Heart left ventricle (tissue), 16 donors: ENCODE measurements around the gene C4BPA. TPM values are rescaled to one million over a fixed set of nuclear protein-coding genes. Genes with fewer than 3 reads are reported as not detected.

ENCODE experiments used
- ATAC-seq, 4 donors: fragments of 200-7000 bp; cut with Tn5 transposase; one replicate each; pipeline ENCODE4 v1.9.1; 2020 to 2022; ENCODE audit warnings: moderate library complexity in 4 of 4, mild to moderate bottlenecking in 3 of 4, moderate number of reproducible peaks in 1 of 4
- DNase-seq, 5 donors: peaks; one replicate each; pipeline ENCODE4 v3.0.0-alpha.2; 2020
- H3K27ac ChIP-seq, 12 donors: fragments of 200-600 bp; sonication (generic) in 4 of 12; one replicate each; pipeline versions ENCODE4 v1.5.0 to v1.8.0; 2016 to 2022; ENCODE audit warnings: mild to moderate bottlenecking in 2 of 12
- H3K27me3 ChIP-seq, 9 donors: fragments of 200-600 bp; sonication (generic) in 2 of 9; one replicate each; pipeline versions ENCODE4 v1.5.1 to v1.8.0; 2016 to 2022; ENCODE audit warnings: mild to moderate bottlenecking in 3 of 9
- H3K36me3 ChIP-seq, 9 donors: fragments of 200-600 bp; sonication (generic) in 2 of 9; one replicate each; pipeline versions ENCODE4 v1.5.0 to v1.8.0; 2018 to 2022; ENCODE audit warnings: mild to moderate bottlenecking in 2 of 9
- H3K4me1 ChIP-seq, 12 donors: fragments of 200-600 bp; sonication (generic) in 4 of 12; one replicate each; pipeline versions ENCODE4 v1.5.0 to v1.8.0; 2016 to 2022; ENCODE audit warnings: mild to moderate bottlenecking in 3 of 12
- H3K4me3 ChIP-seq, 12 donors: fragments of 200-600 bp; sonication (generic) in 4 of 12; one replicate each; pipeline versions ENCODE4 v1.5.0 to v1.8.0; 2017 to 2022; ENCODE audit warnings: mild to moderate bottlenecking in 9 of 12, moderate library complexity in 4 of 12
- H3K9me3 ChIP-seq, 12 donors: fragments of 200-600 bp; sonication (generic) in 4 of 12; one replicate each; pipeline versions ENCODE4 v1.5.0 to v1.8.0; 2016 to 2022; ENCODE audit warnings: mild to moderate bottlenecking in 1 of 12
- CTCF ChIP-seq, 12 donors: fragments of 200-600 bp; sonication (generic) in 4 of 12; IDR thresholded peaks; one replicate each; pipeline versions ENCODE4 v1.5.0 to v1.8.0; 2018 to 2022; ENCODE audit warnings: antibody characterized with exemption in 12 of 12, mild to moderate bottlenecking in 5 of 12
- POLR2A ChIP-seq, 2 donors: fragments of 450-650 bp; IDR thresholded peaks; one replicate each; pipeline ENCODE4 v1.6.1; 2017; ENCODE audit warnings: antibody characterized with exemption in 2 of 2, mild to moderate bottlenecking in 2 of 2, moderate library complexity in 2 of 2
- WGBS, 4 donors: extraction: QIAGEN DNeasy Blood & Tissue Kit in 2 of 4; methylation state at CpG; one replicate each; pipeline versions ENCODE4 v1.1.5 to v1.1.7; 2013 to 2018; 5-methylcytosine and 5-hydroxymethylcytosine counted together
- intact Hi-C, 10 donors: fragments of 100-400 bp; cut with DNase I; formaldehyde crosslinking; loops; one replicate each; pipeline versions ENCODE4 v1.11.1 to v1.14.2; 2022
- polyA plus RNA-seq, 2 donors: library from polyadenylated mRNA; stranded (reverse); fragments of 200-250 nt; gene quantifications; one replicate each; pipeline ENCODE4 v1.2.3, GENCODE V29; 2013
- total RNA-seq, 9 donors: library from RNA; depleted of rRNA in 2 of 9; stranded (reverse); fragments of >200 nt in 2 of 9; fragmentation: NEBNext Ultra II Directional in 3 of 9; extraction: Animal tissue kit (Norgen Biotek cat#: 25700) in 3 of 9; gene quantifications; one replicate each; pipeline versions ENCODE4 v1.1.0 to v1.2.4, GENCODE V29; 2016 to 2023
- donor health status: ischemic (EF 13 %, LVEDD 7.1; RV severe dilation, severe dysfunction).
- donor health status: healthy with polysubstance abuse.
- donor health status: DM: no; HTN: yes; CAD: no.
- donor health status: DM: no; HTN: no; CAD: no.
- donor health status: ischemic (EF 25% LVEDD 6.9; RV normal size, moderate dysfunction).
- donor health status: ischemic (EF 25% LVEDD 5.7; RV mildly dilated, moderate dysfunction).
- donor health status: healthy.
- donor health status: DM: yes; HTN: yes; CAD: no.
- donor health status: ischemic (EF 35%, LVEDD 5.7; RV mildly dilated, moderate dysfunction).
- donor health status: nonischemic (EF 11% LVEDD 7.7; RV severe dilation, severe dysfunction).
- donor health status: DM: yes; HTN: yes; CAD: no.
- donor health status: PGD.
- donor health status: ischemic (EF 29% LVEDD 5.4; RV normal size, mild dysfunction).
- donor health status: nonischemic (EF 23%, LVEDD 6.1; RV moderate dilation, normal function).

The C4BPA gene
- total and polyA plus RNA-seq, 11 donors = 0.03 TPM; not detected in 10

- peak overlapping the region in 6 of 12 donors; percentile 25 to 68 (median 46) for H3K27ac ChIP-seq
- peak in 2 of 4 donors; percentile 46 to 58 for ATAC-seq
- WGBS, 4 donors = 84 to 100% (median 98%) methylated on average over 1 of the region's 1 CpG
These were observed 27.0 kb upstream of the C4BPA start for GRCh38 chr1:207077012-207077411.

GRCh38 chr1:207077470-207078377 is 26.3 kb upstream of the C4BPA start:
- DNase-seq = peak in 3 of 5 donors; percentile 41 to 64 (median 63)
- intact Hi-C loops = loop anchor here in 7 of 10 donors (1.0 to 10.0 kb wide), 4 partner anchors 27 to 165 kb away; partner anchors contain the start of gene YOD1 (in 3 of the 7)
- WGBS, 4 donors = 25 to 38% (median 32%) methylated on average over 6 of the region's 6 CpGs

More at GRCh38 chr1:207077012-207077411, 27.0 kb upstream of the C4BPA start:
- peaks cover 0 to 58% (median 11%) of the 10 kb centered on the region in 12 donors for H3K4me1 ChIP-seq
- no peak for DNase-seq
- TF ChIP-seq POLR2A (IDR thresholded peaks at IDR 0.05) (no peak), CTCF (IDR thresholded peaks at IDR 0.05) (no peak)
- no peaks in the 10 kb centered on the region for H3K27me3 ChIP-seq
- intact Hi-C loops = loop anchor here in 6 of 10 donors (1.0 to 10.0 kb wide), 4 partner anchors 26 to 165 kb away; partner anchors contain the start of gene YOD1 (in 3 of the 6)
- no peaks in the 10 kb centered on the region for H3K9me3 ChIP-seq
- H3K36me3 ChIP-seq = peaks cover 0 to 88% (median 35%) of the 10 kb centered on the region in 9 donors
- no peak overlapping the region for H3K4me3 ChIP-seq

GRCh38 chr1:207078578-207079132 is 25.4 kb upstream of the C4BPA start:
- no peak overlapping the region for H3K27ac ChIP-seq
- H3K4me3 ChIP-seq = no peak overlapping the region
- peaks cover 0 to 74% (median 25%) of the 10 kb centered on the region in 9 donors for H3K36me3 ChIP-seq
- intact Hi-C loops = loop anchor here in 3 of 10 donors (1.0 to 10.0 kb wide), 3 partner anchors 28 to 166 kb away; no protein-coding TSS in a partner anchor
- WGBS, 4 donors = 79 to 86% (median 82%) methylated on average over 11 of the region's 11 CpGs
- H3K4me1 ChIP-seq = peaks cover 0 to 41% (median 11%) of the 10 kb centered on the region in 12 donors
- no peaks in the 10 kb centered on the region for H3K27me3 ChIP-seq
- DNase-seq = no peak
- no peaks in the 10 kb centered on the region for H3K9me3 ChIP-seq
- peak in 1 of 4 donors; percentile 12 for ATAC-seq
- TF ChIP-seq POLR2A (IDR thresholded peaks at IDR 0.05) = no peak
- no peak for TF ChIP-seq CTCF (IDR thresholded peaks at IDR 0.05)

More at GRCh38 chr1:207077470-207078377, 26.3 kb upstream of the C4BPA start:
- peak; percentile 76 to 85 (median 82) for ATAC-seq
- Histone ChIP-seq H3K36me3 (peaks cover 0 to 84% (median 30%) of the 10 kb centered on the region in 9 donors), H3K4me3 (no peak overlapping the region), H3K9me3 (no peaks in the 10 kb centered on the region), H3K27me3 (no peaks in the 10 kb centered on the region), H3K27ac (peak overlapping the region in 6 of 12 donors; percentile 25 to 68 (median 46)), H3K4me1 (peaks cover 0 to 51% (median 11%) of the 10 kb centered on the region in 12 donors)
- TF ChIP-seq CTCF (IDR thresholded peaks at IDR 0.05) (peak; percentile 80 to 94 (median 89)), POLR2A (IDR thresholded peaks at IDR 0.05) (no peak)
